ENCODE results near the gene PLEKHB1. TPM values are rescaled to one million over a fixed set of nuclear protein-coding genes. Genes with fewer than 3 reads are reported as not detected.

The PLEKHB1 gene
- total and polyA plus RNA-seq, 10 of the 15 experiments (the other 5 are each of a cell fraction or from before 2014, with no cell fraction given) = 0.58 to 2.6 (median 1.5) TPM; not detected in 1

DNA sequence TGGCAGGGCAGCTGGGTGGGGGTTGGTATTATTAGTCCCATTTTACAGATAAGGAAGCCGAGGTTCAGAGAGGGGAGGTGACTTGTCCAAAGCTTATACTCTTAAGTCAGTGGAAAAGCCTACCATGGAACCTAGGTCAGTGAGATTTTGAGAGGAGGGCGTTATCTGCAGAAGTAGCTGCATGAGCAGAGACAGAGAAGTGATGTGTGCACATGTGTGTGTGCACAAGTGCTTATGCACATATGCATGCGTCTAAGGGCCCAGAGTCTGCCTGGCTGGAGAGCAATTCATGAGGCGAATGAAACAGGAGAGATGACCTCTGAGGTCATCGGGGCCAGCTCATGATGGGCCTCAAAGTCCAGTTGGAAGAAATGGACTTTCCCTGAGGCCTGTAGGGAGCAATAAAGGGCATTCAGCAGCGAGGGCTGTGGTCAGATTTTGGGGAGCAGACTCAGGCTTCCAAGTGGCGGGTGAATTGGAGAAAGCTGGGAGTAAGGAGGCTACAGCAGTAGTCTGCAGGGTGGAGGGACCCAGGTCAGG, 8.2 kb downstream of the PLEKHB1 start:
- in situ Hi-C loops (cut with MboI) = no loop called here

More for the DNA sequence above, 8.2 kb downstream of the PLEKHB1 start:
- no peak for FAIRE-seq
- CTCF ChIA-PET = interaction anchor here (1.0 to 1.8 kb wide), 4 partner anchors 8 to 303 kb away, joined by 3 to 11 read pairs (median 4); no protein-coding TSS in a partner anchor
- H3K4me1 ChIP-seq (ENCODE audit: control insufficient read depth, insufficient read depth, low read length) = no peaks in the 10 kb centered on the region
- no peak for TF ChIP-seq NR2C1 (IDR thresholded peaks at IDR 0.05)
- TF ChIP-seq MYC (IDR thresholded peaks at IDR 0.05; ENCODE audit: insufficient read depth, insufficient read length, insufficient replicate concordance, low read length, severe bottlenecking) = no peak
- TF ChIP-seq CEBPB (IDR thresholded peaks at IDR 0.05; ENCODE audit: borderline replicate concordance in 1 of 2, low read depth in 2 of 2, low read length in 2 of 2) = no peak
- no peak for TF ChIP-seq NRF1 (conservative IDR thresholded peaks at IDR 0.05; ENCODE audit: low read depth, low read length)
- TF ChIP-seq, protein P1, sequence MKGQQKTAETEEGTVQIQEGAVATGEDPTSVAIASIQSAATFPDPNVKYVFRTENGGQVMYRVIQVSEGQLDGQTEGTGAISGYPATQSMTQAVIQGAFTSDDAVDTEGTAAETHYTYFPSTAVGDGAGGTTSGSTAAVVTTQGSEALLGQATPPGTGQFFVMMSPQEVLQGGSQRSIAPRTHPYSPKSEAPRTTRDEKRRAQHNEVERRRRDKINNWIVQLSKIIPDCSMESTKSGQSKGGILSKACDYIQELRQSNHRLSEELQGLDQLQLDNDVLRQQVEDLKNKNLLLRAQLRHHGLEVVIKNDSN (IDR thresholded peaks at IDR 0.05; ENCODE audit: borderline replicate concordance, extremely low read length, insufficient read depth, low read depth, low read length) = no peak
- no peak for TF ChIP-seq ZBTB4 (CRISPR knock-in tag; IDR thresholded peaks at IDR 0.05)
- no peak for TF ChIP-seq TCF12 (IDR thresholded peaks at IDR 0.05; ENCODE audit: low read depth, low read length)
- TF ChIP-seq ETV6 (conservative IDR thresholded peaks at IDR 0.05 in 1 of 2, IDR thresholded peaks at IDR 0.05 in 1 of 2; ENCODE audit: borderline replicate concordance in 1 of 2, low read depth in 1 of 2) = no peak
- no peak for TF ChIP-seq SRF (IDR thresholded peaks at IDR 0.05; ENCODE audit: low read depth in 2 of 2, low read length in 2 of 2)
- no peak for TF ChIP-seq KDM1A (IDR thresholded peaks at IDR 0.05; ENCODE audit: borderline replicate concordance)
- TF ChIP-seq BACH1 (IDR thresholded peaks at IDR 0.05; ENCODE audit: borderline replicate concordance) = no peak
- TF ChIP-seq ZNF24 (IDR thresholded peaks at IDR 0.05) = no peak
- no peak for TF ChIP-seq SIN3A (IDR thresholded peaks at IDR 0.05; ENCODE audit: low read depth, low read length)
- no peak for TF ChIP-seq FOXK2 (IDR thresholded peaks at IDR 0.05)
- intact Hi-C loops (cut with micrococcal nuclease; ENCODE audit: unreplicated experiment) = no loop called here
- no peak overlapping the region for H3K27ac ChIP-seq (ENCODE audit: control insufficient read depth, insufficient read depth)
- no peaks in the 10 kb centered on the region for H3K9me3 ChIP-seq (replicated peaks; ENCODE audit: control insufficient read depth, insufficient read depth, low read length)
- H3K27me3 ChIP-seq (replicated peaks in 1 of 2; ENCODE audit: control insufficient read depth in 2 of 2, insufficient read depth in 2 of 2, low read length in 1 of 2) = no peaks in the 10 kb centered on the region
- no peaks in the 10 kb centered on the region for H3K79me2 ChIP-seq (ENCODE audit: control insufficient read depth, insufficient read depth, low read length)
- H3K9ac ChIP-seq (ENCODE audit: control insufficient read depth, insufficient read depth, low read length) = no peak overlapping the region
- no peaks in the 10 kb centered on the region for H4K20me1 ChIP-seq (ENCODE audit: control insufficient read depth, insufficient read depth)
- H3K4me3 ChIP-seq = no peak overlapping the region
- no peak overlapping the region for H3K4me2 ChIP-seq (ENCODE audit: control insufficient read depth, insufficient read depth)
- H3K36me3 ChIP-seq (ENCODE audit: control insufficient read depth in 2 of 2, insufficient read depth in 2 of 2, low read length in 1 of 2) = no peaks in the 10 kb centered on the region
- SMC1A ChIA-PET (ENCODE audit: uncharacterized antibody, unreplicated experiment) = interaction anchor here (0.6 kb wide), 1 partner anchor 315 kb away, joined by 3 read pairs; no protein-coding TSS in a partner anchor
- RAD21 ChIA-PET (ENCODE audit: unreplicated experiment) = interaction anchor here (1.4 kb wide), 1 partner anchor 305 kb away, joined by 3 read pairs; no protein-coding TSS in a partner anchor
- POLR2A ChIA-PET = interaction anchor here (0.6 kb wide), 1 partner anchor 31 kb away, joined by 4 read pairs; no protein-coding TSS in a partner anchor
- ATAC-seq = no peak
- no peak overlapping the region for H2AFZ ChIP-seq (ENCODE audit: control insufficient read depth, low read depth, low read length)
- BruUV-seq (replicated peaks) = no TSS peak
- WGBS (ENCODE audit: insufficient coverage, insufficient replicate concordance, low lambda C conversion rate, missing lambda C conversion rate) = 37% methylated on average over 7 of the region's 7 CpGs
- DNase-seq (ENCODE audit: low read depth, low spot score) = no peak
